GM21529 (cell line): ENCODE measurements around the gene CPNE5.
"Not testable (repeated sequence)": the region's sequence is repeated elsewhere in the genome, so short reads cannot be mapped to it uniquely, and the experiment has no call there.

Experiments used
- ATAC-seq: cut with Tn5 transposase; IDR thresholded peaks from one replicate; pipeline ENCODE4 v1.9.1; 2021; ENCODE audit not compliant: unreplicated experiment

CPNE5 gene

DNA sequence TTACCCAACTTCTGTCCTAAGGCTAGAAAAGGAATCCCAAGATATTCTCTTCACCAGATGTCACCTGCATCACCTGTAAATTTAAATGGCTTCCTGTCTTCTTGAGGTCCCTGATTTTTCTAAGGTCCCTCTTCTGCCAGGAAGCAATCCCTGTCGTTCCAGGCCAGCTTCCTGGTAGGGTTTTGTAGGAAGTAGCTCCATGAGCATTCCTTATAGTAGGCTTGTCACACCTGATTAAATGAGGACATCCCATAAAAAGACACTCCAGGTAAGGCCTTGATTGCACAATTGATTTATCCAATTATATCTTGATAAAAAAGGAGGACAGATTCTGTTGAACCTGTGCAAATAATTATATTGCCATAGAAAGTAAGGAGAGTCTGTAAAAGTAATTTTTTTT, 132.9 kb downstream of the CPNE5 start:
- ATAC-seq = no peak

- not testable (repeated sequence) for ATAC-seq
Measured at GRCh38 chr6:36704961-36705577, 134.2 kb downstream of the CPNE5 start.

DNA sequence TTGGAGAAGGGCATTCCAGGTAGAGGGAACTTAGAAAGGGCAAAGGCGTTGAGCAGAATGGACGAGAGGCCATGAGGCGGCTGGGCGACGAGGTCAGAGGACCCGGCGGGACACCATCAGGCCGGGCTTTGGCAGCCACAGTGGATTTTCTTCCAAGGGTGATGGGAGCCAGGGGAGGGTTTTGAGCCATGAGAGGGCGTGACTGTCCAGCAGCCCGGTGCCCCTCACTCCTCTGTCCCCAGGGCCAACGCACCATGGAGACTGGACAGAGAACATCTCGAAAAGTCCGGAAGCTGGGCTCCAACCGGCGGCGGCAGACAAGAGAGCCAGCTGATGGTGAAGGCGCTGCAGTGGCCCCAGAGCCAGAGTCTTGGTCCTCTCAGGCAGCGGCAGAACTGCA, 135.3 kb downstream of the CPNE5 start:
- no peak for ATAC-seq

DNA sequence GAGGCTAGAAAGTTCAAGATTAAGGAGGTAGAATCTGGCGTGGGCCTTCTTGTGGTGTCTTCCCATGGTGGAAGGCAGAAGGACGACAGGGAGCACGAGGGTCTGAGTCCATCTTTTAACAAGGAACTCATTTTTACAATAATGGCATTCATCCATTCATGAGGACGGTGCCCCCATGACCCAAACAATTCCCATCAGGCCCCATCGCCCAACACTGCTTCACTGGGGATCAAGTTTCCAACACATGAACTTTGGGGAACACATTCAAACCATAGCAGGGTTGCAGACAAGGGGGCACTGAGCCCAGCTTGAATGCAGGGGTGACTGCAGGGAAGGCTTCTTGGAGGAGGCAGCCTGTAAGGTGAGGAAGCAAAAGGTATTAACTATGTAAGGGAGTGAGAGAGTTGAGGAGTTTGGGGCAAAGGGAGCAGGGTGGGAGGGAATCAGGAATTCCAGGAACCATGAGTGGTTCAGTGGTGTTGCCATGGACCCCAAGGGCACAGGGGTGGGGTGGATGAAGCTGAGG, 136.1 kb downstream of the CPNE5 start:
- no peak for ATAC-seq

DNA sequence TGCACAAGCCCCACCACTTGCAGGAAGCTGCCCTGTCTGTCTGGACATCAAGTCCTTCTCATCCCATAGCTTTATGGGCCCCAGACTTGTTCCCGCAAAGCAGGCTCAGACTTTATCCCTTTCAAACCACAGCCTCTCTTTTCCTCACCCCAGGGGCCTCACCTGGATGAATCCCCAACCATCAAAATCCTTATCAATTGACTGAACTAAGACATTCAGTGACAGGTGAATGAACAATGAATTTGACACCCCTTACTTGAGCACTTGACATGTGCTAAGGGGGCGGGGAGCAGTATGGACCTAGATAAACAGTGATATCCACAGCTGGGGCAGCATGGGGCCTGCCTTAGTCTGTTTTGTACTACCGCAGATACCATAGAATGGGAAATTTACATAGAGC, 136.6 kb downstream of the CPNE5 start:
- no peak for ATAC-seq

DNA sequence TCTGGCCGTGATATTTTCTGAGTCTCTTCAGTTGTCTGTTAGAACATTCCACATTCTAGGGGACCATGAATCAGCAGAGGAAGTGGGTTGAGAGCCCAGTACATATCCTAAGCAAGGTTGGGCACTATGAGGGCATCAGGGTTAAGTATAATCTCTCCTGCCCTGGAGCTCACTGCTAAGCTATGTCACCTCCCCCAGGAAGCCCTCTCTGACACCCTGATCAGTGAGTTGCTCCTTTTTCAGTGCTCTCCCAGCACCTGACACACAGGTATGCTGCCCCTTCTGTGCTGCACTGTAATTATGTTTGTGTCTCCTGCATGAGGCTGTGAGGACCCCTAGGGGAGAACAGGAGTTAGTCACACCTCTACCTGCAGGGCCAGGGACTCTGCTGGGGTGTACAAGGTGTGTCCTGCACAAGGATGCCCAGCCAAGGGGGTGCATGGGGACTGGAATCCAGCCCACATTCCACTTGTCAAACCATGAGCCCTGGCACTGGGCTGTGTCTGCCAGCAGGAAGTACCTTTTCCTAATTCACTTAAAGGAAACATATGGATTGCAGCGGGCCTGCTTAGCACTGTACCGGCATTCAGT, 137.7 kb downstream of the CPNE5 start:
- ATAC-seq = no peak

DNA sequence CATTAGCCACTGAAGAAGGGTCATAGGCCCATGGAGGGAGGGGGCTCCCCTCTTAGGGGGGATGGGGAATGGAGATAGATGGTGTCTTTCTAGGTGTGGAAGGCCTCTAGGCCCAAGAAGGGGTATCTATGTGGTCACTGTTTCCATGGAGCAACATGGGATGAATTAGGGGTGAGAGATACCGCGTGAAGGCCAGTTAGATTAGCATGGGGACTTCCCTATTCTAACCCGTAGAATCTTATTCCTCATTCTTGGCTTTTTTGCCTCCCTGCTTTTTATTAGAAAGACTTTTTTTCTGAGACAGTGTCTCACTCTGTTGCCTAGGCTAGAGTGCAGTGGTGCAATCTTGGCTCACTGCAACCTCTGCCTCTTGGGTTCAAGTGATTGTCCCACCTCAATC, 138.4 kb downstream of the CPNE5 start:
- ATAC-seq = no peak

DNA sequence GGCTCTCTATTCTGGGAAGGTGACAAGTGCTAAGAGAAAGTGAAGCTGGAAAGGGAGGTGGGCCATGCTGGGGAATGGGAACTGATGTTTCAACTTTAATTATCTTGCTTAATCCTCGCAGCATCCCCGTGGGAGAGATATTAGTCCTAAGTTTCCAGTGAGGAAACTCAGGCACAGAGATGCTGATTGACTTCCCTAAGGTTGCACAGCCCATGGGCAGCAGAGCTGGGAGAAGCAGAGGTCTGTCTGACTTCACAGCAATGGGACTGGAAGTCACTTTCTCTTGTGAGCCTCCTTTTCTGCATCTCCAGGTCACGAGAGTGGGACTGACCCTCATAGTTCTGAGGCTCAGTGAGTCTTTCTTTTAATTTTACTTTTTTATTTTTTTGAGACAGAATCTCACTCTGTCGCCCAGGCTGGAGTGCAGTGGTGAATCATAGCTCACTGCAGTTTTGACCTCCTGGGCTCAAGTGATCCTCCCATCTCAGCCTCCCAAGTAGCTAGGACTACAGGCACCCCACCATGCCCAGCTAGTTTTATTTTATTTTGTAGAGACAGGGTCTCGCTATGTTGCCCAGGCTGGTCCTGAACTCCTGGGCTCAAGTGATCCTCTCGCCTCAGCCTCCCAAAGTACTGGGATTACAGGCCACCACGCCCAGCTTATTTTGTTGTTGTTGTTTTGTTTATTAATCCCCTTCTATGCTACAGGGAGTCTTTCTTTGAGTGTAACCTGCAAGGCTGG, 139.0 kb downstream of the CPNE5 start:
- ATAC-seq = no peak

- no peak for ATAC-seq
Measured at GRCh38 chr6:36699348-36699747, 139.9 kb downstream of the CPNE5 start.

DNA sequence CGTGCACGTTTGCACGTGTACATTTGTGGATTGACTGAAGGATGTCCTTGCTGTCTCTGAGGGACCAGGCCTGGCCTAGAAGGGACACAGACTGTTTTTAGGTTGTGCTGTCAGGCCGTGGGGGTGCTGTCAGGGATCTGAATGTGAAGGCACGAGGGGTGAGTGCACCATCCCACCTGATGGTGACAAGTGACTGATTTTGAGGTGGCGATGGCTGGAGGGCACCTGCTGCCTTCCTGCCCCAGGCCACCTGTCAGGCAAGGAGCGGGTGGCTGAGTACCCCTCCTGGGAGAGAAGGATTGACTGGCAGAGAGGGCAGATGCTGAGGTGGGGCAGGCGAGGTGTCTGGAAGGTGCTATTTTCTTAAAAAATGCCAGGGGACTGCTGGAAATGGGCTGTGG, 140.4 kb downstream of the CPNE5 start:
- ATAC-seq = no peak

DNA sequence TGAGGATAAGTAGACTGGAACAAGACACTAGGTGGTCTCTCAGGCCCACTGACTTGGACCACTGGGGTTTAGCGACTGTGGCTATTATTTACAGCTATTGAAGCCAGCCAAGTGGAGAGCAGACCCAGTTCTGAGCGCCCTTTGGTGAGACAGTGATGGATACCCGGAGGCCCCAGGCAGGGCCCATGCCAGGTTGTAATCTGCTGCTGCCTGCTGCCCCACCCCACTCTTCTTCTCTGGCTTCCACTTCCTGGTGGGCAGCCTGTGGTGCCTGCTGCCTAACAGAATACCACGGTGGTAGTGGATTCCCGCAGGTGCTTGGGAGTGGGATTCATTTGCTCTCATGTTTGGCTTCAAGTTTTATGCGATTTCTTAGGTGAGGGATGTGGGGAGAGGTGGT, 141.0 kb downstream of the CPNE5 start:
- no peak for ATAC-seq

DNA sequence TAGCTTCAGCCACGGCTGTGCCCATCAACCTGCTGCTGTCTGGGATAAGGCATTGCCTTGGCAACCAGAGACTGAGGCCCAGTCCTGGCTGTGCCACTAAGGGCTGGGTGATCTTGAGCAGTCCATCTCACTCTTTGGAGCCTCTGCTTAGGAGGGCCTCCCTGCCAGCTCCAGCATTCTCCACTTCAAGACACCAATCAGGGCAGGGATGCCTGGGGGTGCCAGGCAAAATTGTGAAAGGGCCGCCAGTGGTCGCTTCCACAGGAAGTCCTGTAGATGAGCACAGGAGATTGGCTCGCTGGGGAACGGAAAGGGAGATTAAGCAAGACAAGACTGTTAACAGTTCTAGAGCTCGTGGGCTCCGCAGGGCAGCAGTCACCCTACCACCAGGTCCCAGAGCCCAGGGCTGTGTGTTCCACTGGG, 141.8 kb downstream of the CPNE5 start, which contains the start of gene RAB44:
Gene RAB44 (plus strand): TSS at position 346 of the 423 bp plus-strand sequence. CDS start 6,410 bp downstream, outside the sequence.
- no peak for ATAC-seq

DNA sequence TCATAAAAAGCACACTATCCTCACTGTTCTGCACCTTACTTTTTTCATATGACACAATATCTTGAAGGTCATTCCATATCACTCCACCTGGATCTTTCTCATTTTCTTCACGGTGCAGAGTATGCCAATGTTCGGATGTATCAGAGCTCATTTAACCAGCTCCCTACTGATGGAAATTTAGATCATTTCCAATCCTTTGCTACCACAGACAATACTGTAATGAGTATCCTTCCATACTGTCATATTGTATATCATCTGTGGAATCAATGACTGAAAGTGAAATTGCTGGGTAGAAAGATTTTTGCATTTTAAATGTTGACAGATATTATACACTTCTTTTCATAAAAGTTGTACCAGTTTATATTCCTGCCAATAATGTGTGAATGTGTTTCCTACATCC, 143.8 kb downstream of the CPNE5 start:
- no peak for ATAC-seq

GRCh38 chr6:36694616-36695015, 144.6 kb downstream of the CPNE5 start:
- ATAC-seq = no peak

- no peak for ATAC-seq
Measured at GRCh38 chr6:36692861-36693702, 146.2 kb downstream of the CPNE5 start.

- ATAC-seq = peak; percentile 74
Measured at GRCh38 chr6:36692220-36692619, 147.0 kb downstream of the CPNE5 start.

GRCh38 chr6:36691612-36692011, 147.6 kb downstream of the CPNE5 start:
- ATAC-seq = no peak

- ATAC-seq = no peak
Measured at GRCh38 chr6:36691011-36691410, 148.2 kb downstream of the CPNE5 start.
